SK-N-SH treated with all-trans-retinoic acid at 6 μM for 48 hours (cell line): ENCODE measurements around the gene MLXIP.

ENCODE experiments used
- CSDC2 ChIP-seq: fragments of 250-450 bp; sonication (Bioruptor Pico); IDR thresholded peaks from 2 replicates; pipeline ENCODE4 v1.5.0; 2020; ENCODE audit warnings: mild to moderate bottlenecking, moderate library complexity
- ESRRG ChIP-seq: fragments of 250-450 bp; sonication (Bioruptor Pico); IDR thresholded peaks from 2 replicates; pipeline ENCODE4 v1.6.1; 2021; ENCODE audit warnings: mild to moderate bottlenecking
- ISL1 ChIP-seq: fragments of 250-450 bp; sonication (Bioruptor Pico); IDR thresholded peaks from 2 replicates; pipeline ENCODE4 v2.1.2; 2022; ENCODE audit warnings: mild to moderate bottlenecking, moderate library complexity
- ZC3H10 ChIP-seq: fragments of 250-450 bp; sonication (Bioruptor Pico); IDR thresholded peaks from 2 replicates; pipeline ENCODE4 v1.5.1; 2021; ENCODE audit warnings: mild to moderate bottlenecking, moderate library complexity
- ZFP3 ChIP-seq: fragments of 250-450 bp; sonication (Bioruptor Pico); IDR thresholded peaks from 2 replicates; pipeline ENCODE4 v1.5.0; 2020; ENCODE audit warnings: mild to moderate bottlenecking, moderate library complexity
- ZFP30 ChIP-seq: fragments of 450-650 bp; formaldehyde crosslinking; IDR thresholded peaks from 2 replicates; pipeline ENCODE4 v1.5.0; 2022; ENCODE audit warnings: mild to moderate bottlenecking, moderate library complexity
- ZNF70 ChIP-seq: fragments of 450-650 bp; formaldehyde crosslinking; IDR thresholded peaks from 2 replicates; pipeline ENCODE4 v1.5.0; 2020; ENCODE audit warnings: mild to moderate bottlenecking, moderate library complexity
- TF ChIP-seq, protein P1 (sequence below): fragments of 250-450 bp; sonication (Bioruptor Pico); IDR thresholded peaks from 2 replicates; pipeline ENCODE4 v1.8.0; 2020; ENCODE audit warnings: mild to moderate bottlenecking, moderate library complexity, borderline replicate concordance
- TF ChIP-seq, protein P2 (sequence below): fragments of 250-450 bp; sonication (Bioruptor Pico); IDR thresholded peaks from 2 replicates; pipeline ENCODE4 v1.8.0; 2021; ENCODE audit warnings: low read depth, mild to moderate bottlenecking, moderate library complexity, borderline replicate concordance
- TF ChIP-seq, protein P3 (sequence below): fragments of 250-450 bp; sonication (Bioruptor Pico); IDR thresholded peaks from 2 replicates; pipeline ENCODE4 v1.5.1; 2020; ENCODE audit warnings: low read depth, mild to moderate bottlenecking, moderate library complexity
- TF ChIP-seq, protein P4 (sequence below): fragments of 250-450 bp; sonication (Bioruptor Pico); IDR thresholded peaks from 2 replicates; pipeline ENCODE4 v1.5.1; 2021; ENCODE audit warnings: mild to moderate bottlenecking, moderate library complexity
- TF ChIP-seq, protein P5 (sequence below): fragments of 250-450 bp; sonication (Bioruptor Pico); IDR thresholded peaks from 2 replicates; pipeline ENCODE4 v1.5.0; 2020; ENCODE audit warnings: mild to moderate bottlenecking, moderate library complexity

DNA sequence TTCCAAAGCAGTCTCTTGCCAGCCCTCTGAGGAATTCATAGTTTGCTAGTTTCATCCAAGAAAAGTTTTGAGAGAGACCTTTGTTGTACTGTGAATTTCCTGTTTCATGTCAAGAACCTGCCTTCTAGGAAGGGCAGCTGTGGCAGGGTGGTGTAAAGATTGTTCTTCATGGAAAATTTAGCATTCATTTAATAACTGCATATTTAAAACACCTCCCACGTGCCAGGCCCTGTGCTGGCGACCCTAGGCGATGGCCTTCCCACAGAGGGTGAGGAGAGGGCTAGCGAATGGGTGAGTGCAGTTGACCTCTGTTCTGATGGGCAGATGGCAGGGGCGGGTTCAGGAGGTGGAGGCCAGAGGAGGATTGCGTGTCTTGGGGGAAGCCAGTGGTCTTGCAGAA is 43.2 kb downstream of the MLXIP start:
- TF ChIP-seq, protein P1, sequence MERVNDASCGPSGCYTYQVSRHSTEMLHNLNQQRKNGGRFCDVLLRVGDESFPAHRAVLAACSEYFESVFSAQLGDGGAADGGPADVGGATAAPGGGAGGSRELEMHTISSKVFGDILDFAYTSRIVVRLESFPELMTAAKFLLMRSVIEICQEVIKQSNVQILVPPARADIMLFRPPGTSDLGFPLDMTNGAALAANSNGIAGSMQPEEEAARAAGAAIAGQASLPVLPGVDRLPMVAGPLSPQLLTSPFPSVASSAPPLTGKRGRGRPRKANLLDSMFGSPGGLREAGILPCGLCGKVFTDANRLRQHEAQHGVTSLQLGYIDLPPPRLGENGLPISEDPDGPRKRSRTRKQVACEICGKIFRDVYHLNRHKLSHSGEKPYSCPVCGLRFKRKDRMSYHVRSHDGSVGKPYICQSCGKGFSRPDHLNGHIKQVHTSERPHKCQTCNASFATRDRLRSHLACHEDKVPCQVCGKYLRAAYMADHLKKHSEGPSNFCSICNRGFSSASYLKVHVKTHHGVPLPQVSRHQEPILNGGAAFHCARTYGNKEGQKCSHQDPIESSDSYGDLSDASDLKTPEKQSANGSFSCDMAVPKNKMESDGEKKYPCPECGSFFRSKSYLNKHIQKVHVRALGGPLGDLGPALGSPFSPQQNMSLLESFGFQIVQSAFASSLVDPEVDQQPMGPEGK (CRISPR knock-in tag), result no peak
- TF ChIP-seq ESRRG (CRISPR knock-in tag) (no peak), ZC3H10 (CRISPR knock-in tag) (no peak), CSDC2 (CRISPR knock-in tag) (no peak), ZFP30 (CRISPR knock-in tag) (no peak), ZNF70 (CRISPR knock-in tag) (no peak), ISL1 (no peak), ZFP3 (CRISPR knock-in tag) (no peak)
- TF ChIP-seq, protein P2, sequence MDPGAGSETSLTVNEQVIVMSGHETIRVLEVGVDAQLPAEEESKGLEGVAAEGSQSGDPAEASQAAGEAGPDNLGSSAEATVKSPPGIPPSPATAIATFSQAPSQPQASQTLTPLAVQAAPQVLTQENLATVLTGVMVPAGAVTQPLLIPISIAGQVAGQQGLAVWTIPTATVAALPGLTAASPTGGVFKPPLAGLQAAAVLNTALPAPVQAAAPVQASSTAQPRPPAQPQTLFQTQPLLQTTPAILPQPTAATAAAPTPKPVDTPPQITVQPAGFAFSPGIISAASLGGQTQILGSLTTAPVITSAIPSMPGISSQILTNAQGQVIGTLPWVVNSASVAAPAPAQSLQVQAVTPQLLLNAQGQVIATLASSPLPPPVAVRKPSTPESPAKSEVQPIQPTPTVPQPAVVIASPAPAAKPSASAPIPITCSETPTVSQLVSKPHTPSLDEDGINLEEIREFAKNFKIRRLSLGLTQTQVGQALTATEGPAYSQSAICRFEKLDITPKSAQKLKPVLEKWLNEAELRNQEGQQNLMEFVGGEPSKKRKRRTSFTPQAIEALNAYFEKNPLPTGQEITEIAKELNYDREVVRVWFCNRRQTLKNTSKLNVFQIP (CRISPR knock-in tag), result no peak
- TF ChIP-seq, protein P3, sequence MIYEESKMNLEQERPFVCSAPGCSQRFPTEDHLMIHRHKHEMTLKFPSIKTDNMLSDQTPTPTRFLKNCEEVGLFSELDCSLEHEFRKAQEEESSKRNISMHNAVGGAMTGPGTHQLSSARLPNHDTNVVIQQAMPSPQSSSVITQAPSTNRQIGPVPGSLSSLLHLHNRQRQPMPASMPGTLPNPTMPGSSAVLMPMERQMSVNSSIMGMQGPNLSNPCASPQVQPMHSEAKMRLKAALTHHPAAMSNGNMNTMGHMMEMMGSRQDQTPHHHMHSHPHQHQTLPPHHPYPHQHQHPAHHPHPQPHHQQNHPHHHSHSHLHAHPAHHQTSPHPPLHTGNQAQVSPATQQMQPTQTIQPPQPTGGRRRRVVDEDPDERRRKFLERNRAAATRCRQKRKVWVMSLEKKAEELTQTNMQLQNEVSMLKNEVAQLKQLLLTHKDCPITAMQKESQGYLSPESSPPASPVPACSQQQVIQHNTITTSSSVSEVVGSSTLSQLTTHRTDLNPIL (CRISPR knock-in tag), result no peak
- TF ChIP-seq, protein P4, sequence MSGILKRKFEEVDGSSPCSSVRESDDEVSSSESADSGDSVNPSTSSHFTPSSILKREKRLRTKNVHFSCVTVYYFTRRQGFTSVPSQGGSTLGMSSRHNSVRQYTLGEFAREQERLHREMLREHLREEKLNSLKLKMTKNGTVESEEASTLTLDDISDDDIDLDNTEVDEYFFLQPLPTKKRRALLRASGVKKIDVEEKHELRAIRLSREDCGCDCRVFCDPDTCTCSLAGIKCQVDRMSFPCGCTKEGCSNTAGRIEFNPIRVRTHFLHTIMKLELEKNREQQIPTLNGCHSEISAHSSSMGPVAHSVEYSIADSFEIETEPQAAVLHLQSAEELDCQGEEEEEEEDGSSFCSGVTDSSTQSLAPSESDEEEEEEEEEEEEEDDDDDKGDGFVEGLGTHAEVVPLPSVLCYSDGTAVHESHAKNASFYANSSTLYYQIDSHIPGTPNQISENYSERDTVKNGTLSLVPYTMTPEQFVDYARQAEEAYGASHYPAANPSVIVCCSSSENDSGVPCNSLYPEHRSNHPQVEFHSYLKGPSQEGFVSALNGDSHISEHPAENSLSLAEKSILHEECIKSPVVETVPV (CRISPR knock-in tag), result no peak
- TF ChIP-seq, protein P5, sequence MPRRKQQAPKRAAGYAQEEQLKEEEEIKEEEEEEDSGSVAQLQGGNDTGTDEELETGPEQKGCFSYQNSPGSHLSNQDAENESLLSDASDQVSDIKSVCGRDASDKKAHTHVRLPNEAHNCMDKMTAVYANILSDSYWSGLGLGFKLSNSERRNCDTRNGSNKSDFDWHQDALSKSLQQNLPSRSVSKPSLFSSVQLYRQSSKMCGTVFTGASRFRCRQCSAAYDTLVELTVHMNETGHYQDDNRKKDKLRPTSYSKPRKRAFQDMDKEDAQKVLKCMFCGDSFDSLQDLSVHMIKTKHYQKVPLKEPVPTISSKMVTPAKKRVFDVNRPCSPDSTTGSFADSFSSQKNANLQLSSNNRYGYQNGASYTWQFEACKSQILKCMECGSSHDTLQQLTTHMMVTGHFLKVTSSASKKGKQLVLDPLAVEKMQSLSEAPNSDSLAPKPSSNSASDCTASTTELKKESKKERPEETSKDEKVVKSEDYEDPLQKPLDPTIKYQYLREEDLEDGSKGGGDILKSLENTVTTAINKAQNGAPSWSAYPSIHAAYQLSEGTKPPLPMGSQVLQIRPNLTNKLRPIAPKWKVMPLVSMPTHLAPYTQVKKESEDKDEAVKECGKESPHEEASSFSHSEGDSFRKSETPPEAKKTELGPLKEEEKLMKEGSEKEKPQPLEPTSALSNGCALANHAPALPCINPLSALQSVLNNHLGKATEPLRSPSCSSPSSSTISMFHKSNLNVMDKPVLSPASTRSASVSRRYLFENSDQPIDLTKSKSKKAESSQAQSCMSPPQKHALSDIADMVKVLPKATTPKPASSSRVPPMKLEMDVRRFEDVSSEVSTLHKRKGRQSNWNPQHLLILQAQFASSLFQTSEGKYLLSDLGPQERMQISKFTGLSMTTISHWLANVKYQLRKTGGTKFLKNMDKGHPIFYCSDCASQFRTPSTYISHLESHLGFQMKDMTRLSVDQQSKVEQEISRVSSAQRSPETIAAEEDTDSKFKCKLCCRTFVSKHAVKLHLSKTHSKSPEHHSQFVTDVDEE (CRISPR knock-in tag), result no peak
